Endothelial cell of umbilical vein (primary cell): Measurements from ENCODE around the gene CACNA1E. TPM values are rescaled to one million over a fixed set of nuclear protein-coding genes. Genes with fewer than 3 reads are reported as not detected.

Experiments
- BruUV-seq: library from RNA; stranded (reverse); fragments of 400-500 nt; replicated peaks from 2 replicates; lab custom pipeline; 2021; lab: Mats Ljungman, UMichigan
- CTCF ChIA-PET: fragments of 300-600, 350-600 bp; sonication (Branson Sonifier 250); formaldehyde crosslinking; loops from one replicate; lab custom pipeline; 2021; ENCODE audit warnings: antibody characterized with exemption, inconsistent platforms; lab: Charles Lee
- POLR2A ChIA-PET: fragments of 300-600, 350-600 bp; sonication (Branson Sonifier 250); formaldehyde crosslinking; loops from one replicate; lab custom pipeline; 2021; ENCODE audit warnings: antibody characterized with exemption, inconsistent platforms; lab: Charles Lee
- DNase-seq: peaks from one replicate; pipeline ENCODE4 v3.0.0-alpha.2; 2011; ENCODE audit warnings: low read depth, low spot score
- FAIRE-seq: peaks from 2 replicates; lab custom pipeline; 2011; peaks lifted over from hg19 to GRCh38; lab: Jason Lieb, UNC
- H2AFZ ChIP-seq: 2 replicates; pipeline ENCODE4 v1.6.0; 2012; ENCODE audit warnings: low read depth, low read length, control low read depth, inconsistent platforms
- H3K27ac ChIP-seq: 2 replicates; pipeline ENCODE4 v1.5.1; 2011; ENCODE audit warnings: low read depth, mild to moderate bottlenecking, control low read depth, low read length, moderate library complexity; ENCODE audit not compliant: insufficient read depth
- H3K27me3 ChIP-seq, 2 experiments: 2 replicates each; pipeline versions ENCODE4 v1.6.0 to v1.6.1; 2011; ENCODE audit warnings: low read length in 2 of 2, mixed read lengths in 1 of 2; ENCODE audit not compliant: control insufficient read depth in 2 of 2, insufficient read depth in 2 of 2
- H3K36me3 ChIP-seq, 2 experiments: 2 replicates in 1 of 2; 3 replicates in 1 of 2; pipeline ENCODE4 v1.5.1; 2011; ENCODE audit warnings: low read length in 2 of 2, mild to moderate bottlenecking in 1 of 2, moderate library complexity in 1 of 2; ENCODE audit not compliant: control insufficient read depth in 2 of 2, insufficient read depth in 2 of 2; ENCODE audit errors: extremely low read depth in 1 of 2
- H3K4me1 ChIP-seq: 3 replicates; pipeline ENCODE4 v1.5.1; 2011; ENCODE audit warnings: mild to moderate bottlenecking, low read length; ENCODE audit not compliant: control insufficient read depth, insufficient read depth; ENCODE audit errors: extremely low read depth
- H3K4me2 ChIP-seq: 2 replicates; pipeline ENCODE4 v1.6.1; 2011; ENCODE audit warnings: low read length, control low read depth, mixed read lengths; ENCODE audit not compliant: insufficient read depth
- H3K4me3 ChIP-seq, 3 experiments: fragments of 200-600 bp in 1 of 3; sonication (generic), shearing (Covaris generic) in 1 of 3; replicated peaks in 1 of 3; 2 replicates each; pipeline ENCODE4 v1.5.1; 2011 to 2016; ENCODE audit warnings: control low read depth in 3 of 3, low read length in 3 of 3, mild to moderate bottlenecking in 2 of 3, inconsistent platforms in 1 of 3, low read depth in 1 of 3, moderate library complexity in 1 of 3; ENCODE audit not compliant: insufficient read depth in 1 of 3
- H3K79me2 ChIP-seq: 2 replicates; pipeline ENCODE4 v1.6.0; 2012; ENCODE audit warnings: low read length, inconsistent platforms; ENCODE audit not compliant: control insufficient read depth, insufficient read depth
- H3K9ac ChIP-seq: replicated peaks from 2 replicates; pipeline ENCODE3; 2011; ENCODE audit warnings: low read length, control low read depth; ENCODE audit not compliant: insufficient read depth; ENCODE audit errors: extremely low read depth
- H3K9me1 ChIP-seq: replicated peaks from 3 replicates; pipeline ENCODE4 v1.6.0; 2011; ENCODE audit warnings: mild to moderate bottlenecking, low read length; ENCODE audit not compliant: control insufficient read depth, insufficient read depth; ENCODE audit errors: extremely low read depth
- H3K9me3 ChIP-seq: replicated peaks from 2 replicates; pipeline ENCODE4 v1.5.1; 2012; ENCODE audit warnings: low read length, inconsistent platforms; ENCODE audit not compliant: control insufficient read depth, insufficient read depth
- H4K20me1 ChIP-seq: replicated peaks from 2 replicates; pipeline ENCODE3; 2011; ENCODE audit warnings: mild to moderate bottlenecking, low read length; ENCODE audit not compliant: control insufficient read depth, insufficient read depth; ENCODE audit errors: extremely low read depth
- EZH2 ChIP-seq: IDR thresholded peaks from 2 replicates; pipeline ENCODE4 v1.6.1; 2012; ENCODE audit warnings: borderline replicate concordance, low read depth, mild to moderate bottlenecking, moderate library complexity, low read length, inconsistent platforms; ENCODE audit not compliant: severe bottlenecking
- FOS ChIP-seq: IDR thresholded peaks from 2 replicates; pipeline ENCODE4 v1.6.1; 2011; ENCODE audit warnings: mild to moderate bottlenecking, low read length, moderate library complexity, borderline replicate concordance; ENCODE audit not compliant: insufficient read depth
- GATA2 ChIP-seq: IDR thresholded peaks from 2 replicates; pipeline ENCODE4 v1.7.0; 2011; ENCODE audit warnings: low read depth, mild to moderate bottlenecking, moderate library complexity, mixed read lengths, low read length; ENCODE audit not compliant: insufficient read length, insufficient read depth
- JUN ChIP-seq: IDR thresholded peaks from 2 replicates; pipeline ENCODE4 v1.6.1; 2011; ENCODE audit warnings: borderline replicate concordance, low read depth; ENCODE audit not compliant: insufficient read length, insufficient read depth
- MYC ChIP-seq: IDR thresholded peaks from one replicate; pipeline ENCODE4 v1.6.1; 2011; ENCODE audit warnings: mild to moderate bottlenecking, low read depth, low read length
- POLR2A ChIP-seq: IDR thresholded peaks from 2 replicates; pipeline ENCODE4 v1.6.1; 2012; ENCODE audit warnings: low read depth, mild to moderate bottlenecking, control low read depth, low read length
- POLR2AphosphoS5 ChIP-seq: IDR thresholded peaks from 2 replicates; pipeline ENCODE4 v1.6.1; 2012; ENCODE audit warnings: low read depth, mild to moderate bottlenecking, control low read depth, low read length, moderate library complexity; ENCODE audit not compliant: insufficient read depth
- dilution Hi-C: fragments of 300-500 bp; cut with MboI; formaldehyde crosslinking; loops from one replicate; pipeline ENCODE4 v1.15.0; 2019; ENCODE audit warnings: low sequenced_read_pairs; ENCODE audit not compliant: extremely low pct_ligation_motif_present
- intact Hi-C: fragments of 100-400 bp; cut with micrococcal nuclease; formaldehyde crosslinking; loops from one replicate; pipeline ENCODE4 v1.10.0; 2022
- polyA plus RNA-seq, 4 experiments: library from polyadenylated mRNA; depleted of rRNA in 3 of 4; stranded (reverse) in 3 of 4; unstranded in 1 of 4; fragments of >200 nt; gene quantifications; 2 replicates each; pipeline versions ENCODE4 v1.2.1 to v1.2.3, GENCODE V29; 2011 to 2012; ENCODE audit warnings: missing spikeins in 1 of 4
- total RNA-seq: library from RNA; stranded (reverse); gene quantifications from 2 replicates; pipeline ENCODE4 v1.2.3, GENCODE V29; 2021
- TF ChIP-seq, protein P1 (sequence below): IDR thresholded peaks from 2 replicates; pipeline ENCODE4 v1.6.1; 2011; ENCODE audit not compliant: insufficient read depth, insufficient read length
- TF ChIP-seq, protein P2 (sequence below), 2 donors: IDR thresholded peaks; 1 replicate in 1 of 2; 2 replicates in 1 of 2; pipeline ENCODE4 v1.5.1; 2011; ENCODE audit warnings: low read length in 2 of 2, mild to moderate bottlenecking in 2 of 2, moderate library complexity in 2 of 2, control low read depth in 1 of 2, inconsistent platforms in 1 of 2, low read depth in 1 of 2; ENCODE audit not compliant: insufficient read depth in 1 of 2; ENCODE audit errors: extremely low read depth in 1 of 2

Gene CACNA1E
- total and polyA plus RNA-seq, 2 donors (not counting 3 experiments of a cell fraction or from before 2014, with no cell fraction given), result not detected

DNA sequence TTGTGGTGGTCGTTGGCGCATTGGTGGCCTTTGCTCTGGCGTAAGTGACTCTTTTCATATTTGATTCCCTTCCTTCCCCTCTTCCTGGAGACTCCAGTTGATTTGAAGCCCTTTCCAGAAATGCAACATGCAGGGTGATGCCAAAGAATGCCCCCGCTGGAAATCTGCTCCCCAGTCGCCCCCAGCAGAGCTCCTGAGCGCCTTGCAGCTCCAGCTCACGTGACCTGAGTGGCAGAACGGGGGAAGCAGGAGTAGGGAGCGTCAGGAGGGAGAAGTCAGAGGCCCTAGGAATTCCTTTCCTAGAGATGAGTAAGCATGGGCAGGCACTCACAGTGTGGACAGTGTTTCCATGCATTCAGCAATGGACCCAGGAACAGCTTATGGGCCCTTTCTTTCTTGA is 255.9 kb downstream of the CACNA1E start:
- Histone ChIP-seq H2AFZ (no peak overlapping the region), H3K27me3 (no peaks in the 10 kb centered on the region), H3K36me3 (no peaks in the 10 kb centered on the region), H3K4me1 (no peaks in the 10 kb centered on the region), H3K4me3 (no peak overlapping the region), H3K79me2 (no peaks in the 10 kb centered on the region), H3K9me3 (peaks cover 7% of the 10 kb centered on the region), H3K9me1 (no peaks in the 10 kb centered on the region), H3K9ac (no peak overlapping the region), H3K27ac (no peak overlapping the region), H4K20me1 (no peaks in the 10 kb centered on the region), H3K4me2 (no peak overlapping the region)
- POLR2A ChIA-PET, result no interaction called here
- DNase-seq (no peak), FAIRE-seq (no peak)
- intact Hi-C loops (no loop called here), dilution Hi-C loops (no loop called here)
- TF ChIP-seq POLR2AphosphoS5 (no peak), POLR2A (no peak)
- no TSS peak for BruUV-seq
- CTCF ChIA-PET, result no interaction called here

DNA sequence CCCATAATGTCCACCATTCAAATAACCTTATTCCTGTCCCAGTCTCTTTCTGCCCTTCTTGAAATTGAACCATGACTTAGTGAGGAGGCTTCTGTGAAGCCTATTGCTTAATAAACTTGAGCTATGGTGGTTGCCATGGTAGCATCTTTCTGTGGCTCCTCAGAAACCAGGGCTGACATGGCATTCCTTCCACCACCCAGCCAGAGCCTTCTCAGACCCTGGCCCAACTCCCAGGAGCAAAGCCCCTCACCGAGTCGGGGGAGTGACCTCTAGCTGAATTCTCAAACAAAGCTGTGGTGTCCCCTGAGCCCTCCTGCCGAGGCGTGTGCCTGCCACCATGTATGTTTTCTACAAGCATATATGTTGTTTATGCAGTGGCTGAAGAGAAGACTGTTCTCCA is 259.1 kb downstream of the CACNA1E start:
- Histone ChIP-seq H3K27me3 (no peaks in the 10 kb centered on the region), H3K27ac (no peak overlapping the region), H3K4me2 (no peak overlapping the region), H3K9ac (no peak overlapping the region), H3K4me3 (no peak overlapping the region), H3K9me1 (no peaks in the 10 kb centered on the region), H3K9me3 (peaks cover 5% of the 10 kb centered on the region), H2AFZ (no peak overlapping the region), H3K79me2 (no peaks in the 10 kb centered on the region), H3K4me1 (no peaks in the 10 kb centered on the region), H4K20me1 (no peaks in the 10 kb centered on the region), H3K36me3 (no peaks in the 10 kb centered on the region)
- DNase-seq (no peak), FAIRE-seq (no peak)
- CTCF ChIA-PET, result no interaction called here
- POLR2A ChIA-PET, result no interaction called here
- TF ChIP-seq, protein P1, sequence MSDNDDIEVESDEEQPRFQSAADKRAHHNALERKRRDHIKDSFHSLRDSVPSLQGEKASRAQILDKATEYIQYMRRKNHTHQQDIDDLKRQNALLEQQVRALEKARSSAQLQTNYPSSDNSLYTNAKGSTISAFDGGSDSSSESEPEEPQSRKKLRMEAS, result no peak
- no peak for TF ChIP-seq POLR2A
- no peak for TF ChIP-seq GATA2
- no peak for TF ChIP-seq MYC
- TF ChIP-seq FOS, result no peak
- TF ChIP-seq POLR2AphosphoS5, result no peak
- no peak for TF ChIP-seq JUN
- TF ChIP-seq, protein P2, sequence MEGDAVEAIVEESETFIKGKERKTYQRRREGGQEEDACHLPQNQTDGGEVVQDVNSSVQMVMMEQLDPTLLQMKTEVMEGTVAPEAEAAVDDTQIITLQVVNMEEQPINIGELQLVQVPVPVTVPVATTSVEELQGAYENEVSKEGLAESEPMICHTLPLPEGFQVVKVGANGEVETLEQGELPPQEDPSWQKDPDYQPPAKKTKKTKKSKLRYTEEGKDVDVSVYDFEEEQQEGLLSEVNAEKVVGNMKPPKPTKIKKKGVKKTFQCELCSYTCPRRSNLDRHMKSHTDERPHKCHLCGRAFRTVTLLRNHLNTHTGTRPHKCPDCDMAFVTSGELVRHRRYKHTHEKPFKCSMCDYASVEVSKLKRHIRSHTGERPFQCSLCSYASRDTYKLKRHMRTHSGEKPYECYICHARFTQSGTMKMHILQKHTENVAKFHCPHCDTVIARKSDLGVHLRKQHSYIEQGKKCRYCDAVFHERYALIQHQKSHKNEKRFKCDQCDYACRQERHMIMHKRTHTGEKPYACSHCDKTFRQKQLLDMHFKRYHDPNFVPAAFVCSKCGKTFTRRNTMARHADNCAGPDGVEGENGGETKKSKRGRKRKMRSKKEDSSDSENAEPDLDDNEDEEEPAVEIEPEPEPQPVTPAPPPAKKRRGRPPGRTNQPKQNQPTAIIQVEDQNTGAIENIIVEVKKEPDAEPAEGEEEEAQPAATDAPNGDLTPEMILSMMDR (IDR thresholded peaks at IDR 0.05; ENCODE audit: extremely low read depth in 1 of 2, insufficient read depth in 1 of 2, low read depth in 1 of 2, low read length in 2 of 2), result no peak
- TF ChIP-seq EZH2, result no peak
- dilution Hi-C loops, result no loop called here
- intact Hi-C loops, result no loop called here
- no TSS peak for BruUV-seq
